ENCODE data around the gene ALG9.
A peak's percentile ranks its signal among the peaks of the same experiment; 100 is the strongest.

Gene ALG9

GRCh38 chr11:111917312-111917711 is 45.9 kb upstream of the ALG9 start:
- no peaks in the 10 kb centered on the region for H3K9me3 ChIP-seq (ENCODE audit: control insufficient read depth, low read length)
- no peaks in the 10 kb centered on the region for H3K36me3 ChIP-seq (ENCODE audit: control insufficient read depth, insufficient read depth, low read length)
- no peaks in the 10 kb centered on the region for H3K4me1 ChIP-seq
- H2AFZ ChIP-seq: no peak overlapping the region
- no peak overlapping the region for H3K4me2 ChIP-seq (ENCODE audit: low read length)
- no peaks in the 10 kb centered on the region for H3K27me3 ChIP-seq (ENCODE audit: control insufficient read depth, insufficient read depth, low read length)
- TF ChIP-seq CTCF (IDR thresholded peaks at IDR 0.05): no peak
- H3K79me2 ChIP-seq: no peaks in the 10 kb centered on the region
- no peak overlapping the region for H3K9ac ChIP-seq
- H3K27ac ChIP-seq: no peak overlapping the region
- no peak overlapping the region for H3K4me3 ChIP-seq (ENCODE audit: low read depth, low read length)

GRCh38 chr11:111916768-111917167 is 45.4 kb upstream of the ALG9 start:
- Histone ChIP-seq H3K4me2 (ENCODE audit: low read length) (no peak overlapping the region), H3K4me3 (ENCODE audit: low read depth, low read length) (no peak overlapping the region), H3K4me1 (peaks cover 4% of the 10 kb centered on the region), H3K27me3 (ENCODE audit: control insufficient read depth, insufficient read depth, low read length) (no peaks in the 10 kb centered on the region), H3K36me3 (ENCODE audit: control insufficient read depth, insufficient read depth, low read length) (no peaks in the 10 kb centered on the region), H3K79me2 (no peaks in the 10 kb centered on the region), H3K9ac (no peak overlapping the region), H2AFZ (no peak overlapping the region), H3K9me3 (ENCODE audit: control insufficient read depth, low read length) (no peaks in the 10 kb centered on the region), H3K27ac (no peak overlapping the region)
- no peak for TF ChIP-seq CTCF (IDR thresholded peaks at IDR 0.05)

GRCh38 chr11:111913997-111914396 is 42.6 kb upstream of the ALG9 start:
- H3K4me1 ChIP-seq: peaks cover 26% of the 10 kb centered on the region
- no peaks in the 10 kb centered on the region for H3K9me3 ChIP-seq (ENCODE audit: control insufficient read depth, low read length)
- H2AFZ ChIP-seq: peak overlapping the region; percentile 56
- H3K27ac ChIP-seq: peak overlapping the region; percentile 57
- no peaks in the 10 kb centered on the region for H3K36me3 ChIP-seq (ENCODE audit: control insufficient read depth, insufficient read depth, low read length)
- H3K9ac ChIP-seq: no peak overlapping the region
- H3K27me3 ChIP-seq (ENCODE audit: control insufficient read depth, insufficient read depth, low read length): no peaks in the 10 kb centered on the region
- no peaks in the 10 kb centered on the region for H3K79me2 ChIP-seq
- TF ChIP-seq CTCF (IDR thresholded peaks at IDR 0.05): no peak
- H3K4me2 ChIP-seq (ENCODE audit: low read length): no peak overlapping the region
- H3K4me3 ChIP-seq (ENCODE audit: low read depth, low read length): peak overlapping the region; percentile 16

GRCh38 chr11:111913031-111913861 is 41.9 kb upstream of the ALG9 start:
- Histone ChIP-seq H3K9me3 (ENCODE audit: control insufficient read depth, low read length) (no peaks in the 10 kb centered on the region), H3K27ac (peak overlapping the region; percentile 57), H3K79me2 (no peaks in the 10 kb centered on the region), H2AFZ (peak overlapping the region; percentile 11), H3K4me3 (ENCODE audit: low read depth, low read length) (peak overlapping the region; percentile 16), H3K36me3 (ENCODE audit: control insufficient read depth, insufficient read depth, low read length) (no peaks in the 10 kb centered on the region), H3K9ac (no peak overlapping the region), H3K4me1 (peaks cover 26% of the 10 kb centered on the region), H3K4me2 (ENCODE audit: low read length) (no peak overlapping the region), H3K27me3 (ENCODE audit: control insufficient read depth, insufficient read depth, low read length) (no peaks in the 10 kb centered on the region)
- TF ChIP-seq CTCF (IDR thresholded peaks at IDR 0.05): no peak

GRCh38 chr11:111912535-111912934 is 41.2 kb upstream of the ALG9 start, which contains the start of gene HSPB2:
TSS of gene HSPB2 (plus strand) at chr11:111912734. CDS start at chr11:111912830, 96 bp downstream.
- no peak within 1 kb of the TSS for H3K9ac ChIP-seq

More at GRCh38 chr11:111912535-111912934, 41.2 kb upstream of the ALG9 start, which contains the start of gene HSPB2:
- no peak for TF ChIP-seq CTCF (IDR thresholded peaks at IDR 0.05)
- H3K9me3 ChIP-seq (ENCODE audit: control insufficient read depth, low read length): no peaks in the 10 kb centered on the region
- H3K4me3 ChIP-seq (ENCODE audit: low read depth, low read length): peak within 1 kb of the TSS; percentile 40
- H3K4me1 ChIP-seq: peaks cover 26% of the 10 kb centered on the region
- peak within 1 kb of the TSS; percentile 75 for H3K27ac ChIP-seq
- H2AFZ ChIP-seq: peak within 1 kb of the TSS; percentile 85
- H3K4me2 ChIP-seq (ENCODE audit: low read length): peak within 1 kb of the TSS; percentile 53
- no peaks in the 10 kb centered on the region for H3K27me3 ChIP-seq (ENCODE audit: control insufficient read depth, insufficient read depth, low read length)
- H3K79me2 ChIP-seq: no peaks in the 10 kb centered on the region
- H3K36me3 ChIP-seq (ENCODE audit: control insufficient read depth, insufficient read depth, low read length): no peaks in the 10 kb centered on the region
